Measurements from ENCODE around the gene DOLPP1. TPM values are rescaled to one million over a fixed set of nuclear protein-coding genes. Genes with fewer than 3 reads are reported as not detected.

DOLPP1 gene
- total and polyA plus RNA-seq, 2 of the 8 experiments (the other 6 are each of a cell fraction or from before 2014, with no cell fraction given): 36.0 to 45.3 TPM

DNA sequence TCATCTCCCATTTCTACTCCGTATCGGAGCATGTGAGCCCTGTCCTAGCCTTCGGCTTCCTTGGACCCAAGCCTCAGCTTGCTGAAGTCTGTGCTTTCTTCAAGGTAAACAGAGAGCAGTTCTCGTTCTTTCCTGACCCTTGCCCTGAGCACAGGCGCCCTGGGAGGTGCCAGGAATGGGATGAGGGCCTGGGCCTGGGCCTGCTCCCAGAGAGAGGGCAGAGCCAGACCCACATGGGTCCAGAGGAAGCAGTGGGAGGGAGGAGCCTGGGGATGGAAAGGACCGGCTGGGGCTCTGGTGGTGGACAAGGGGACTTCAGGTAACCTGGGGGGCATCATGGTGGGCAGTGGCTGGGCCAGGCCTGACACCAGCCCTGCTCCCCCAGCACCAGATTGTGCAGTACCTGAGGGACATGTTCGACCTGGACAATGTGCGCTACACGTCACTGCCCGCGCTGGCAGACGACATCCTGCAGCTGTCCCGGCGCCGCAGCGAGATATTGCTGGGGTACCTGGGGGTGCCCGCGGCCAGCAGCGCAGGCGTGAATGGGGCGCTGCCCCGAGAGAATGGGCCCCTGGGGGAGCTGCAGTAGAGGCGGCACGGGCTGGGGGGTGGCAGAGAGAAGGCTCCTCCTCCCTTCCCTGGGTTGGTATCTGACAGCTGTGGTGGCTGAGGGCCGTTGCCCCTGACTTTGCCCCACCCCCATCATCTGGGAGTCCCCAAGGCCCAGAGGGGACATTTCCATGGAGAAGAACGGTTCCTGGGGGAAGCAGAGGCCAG is 10.9 kb upstream of the DOLPP1 start:
- H3K4me3 ChIP-seq (ENCODE audit: extremely low read depth in 1 of 4, insufficient read depth in 2 of 4, low read depth in 3 of 4, low read length in 4 of 4): no peak overlapping the region
- no peak for TF ChIP-seq EP300 (IDR thresholded peaks at IDR 0.05; ENCODE audit: borderline replicate concordance in 1 of 2, low read depth in 2 of 2, low read length in 2 of 2)
- TF ChIP-seq CREB1 (IDR thresholded peaks at IDR 0.05): no peak
- TF ChIP-seq EZH2 (IDR thresholded peaks at IDR 0.05; ENCODE audit: low read depth, low read length, severe bottlenecking): no peak

More for the DNA sequence above, 10.9 kb upstream of the DOLPP1 start:
- Histone ChIP-seq H2BK5ac (ENCODE audit: low read depth, low read length) (peak overlapping the region; percentile 75; the same call in 1 of the 2 replicates), H4K20me1 (replicated peaks in 1 of 2; ENCODE audit: control insufficient read depth in 1 of 2, insufficient read depth in 2 of 2, low read length in 2 of 2) (peaks cover 1 to 3% of the 10 kb centered on the region in 2 experiments), H2BK15ac (ENCODE audit: low read length) (no peak overlapping the region), H3K56ac (replicated peaks; ENCODE audit: insufficient read length, low read depth, low read length) (no peak overlapping the region), H3K4me1 (replicated peaks in 1 of 4; ENCODE audit: control insufficient read depth in 3 of 4, insufficient read depth in 4 of 4, low read length in 3 of 4) (peaks cover 6 to 19% (median 17%) of the 10 kb centered on the region in 4 experiments), H4K5ac (ENCODE audit: insufficient read length, low read depth, low read length) (no peak overlapping the region), H3K23ac (ENCODE audit: insufficient read length) (no peak overlapping the region), H3K23me2 (ENCODE audit: low read depth, low read length) (no peaks in the 10 kb centered on the region), H2BK12ac (ENCODE audit: low read depth, low read length) (no peak overlapping the region; the same call in 1 of the 2 replicates), H3K27me3 (replicated peaks in 1 of 4; ENCODE audit: control insufficient read depth in 3 of 4, extremely low read depth in 1 of 4, insufficient read depth in 3 of 4, low read length in 3 of 4) (no peaks in the 10 kb centered on the region), H3K9ac (replicated peaks in 1 of 4; ENCODE audit: extremely low read depth in 1 of 4, low read depth in 3 of 4, low read length in 3 of 4) (no peak overlapping the region), H3K36me3 (ENCODE audit: control insufficient read depth in 2 of 4, insufficient read depth in 4 of 4, low read length in 3 of 4) (peaks cover 0 to 19% (median 11%) of the 10 kb centered on the region in 4 experiments; a peak in 6 of 8 replicates), H3K79me1 (ENCODE audit: low read depth, low read length) (no peaks in the 10 kb centered on the region), H2BK120ac (replicated peaks; ENCODE audit: low read depth, low read length) (no peak overlapping the region), H4K8ac (ENCODE audit: extremely low read depth, insufficient read depth, low read length) (no peak overlapping the region), H3K27ac (ENCODE audit: low read depth, low read length) (no peak overlapping the region), H2AFZ (ENCODE audit: low read length) (no peak overlapping the region), H2AK5ac (ENCODE audit: low read depth, low read length) (0 out of 2 replicates have a peak overlapping the region, but pooled peaks have one; percentile 13), H4K91ac (replicated peaks; ENCODE audit: insufficient read length, low read length) (no peak overlapping the region), H3K4me2 (ENCODE audit: insufficient read depth in 1 of 2, low read depth in 2 of 2, low read length in 2 of 2) (no peak overlapping the region), H3K18ac (ENCODE audit: extremely low read depth, low read length) (no peak overlapping the region), H3K4ac (replicated peaks; ENCODE audit: insufficient read length, low read depth, low read length) (no peak overlapping the region), H3K79me2 (ENCODE audit: control insufficient read depth in 1 of 2, insufficient read depth in 2 of 2, low read length in 2 of 2) (no peaks in the 10 kb centered on the region), H2BK20ac (ENCODE audit: low read length) (no peak overlapping the region), H3K14ac (ENCODE audit: insufficient read length) (no peak overlapping the region), H3K9me3 (ENCODE audit: insufficient read depth in 2 of 2, low read depth in 1 of 2, low read length in 1 of 2) (no peaks in the 10 kb centered on the region)
- DNase-seq (ENCODE audit: low read depth in 1 of 2, low spot score in 2 of 2): no peak
- ChIA-PET POLR2A (ENCODE audit: partially characterized antibody) (interaction anchor here (0.6 to 1.5 kb wide), 4 partner anchors 10 to 250 kb away, joined by 3 to 4 read pairs (median 3); partner anchors contain the start of gene DOLPP1), CTCF (ENCODE audit: partially characterized antibody) (interaction anchor here (0.6 to 1.4 kb wide), 2 partner anchors 16 to 113 kb away, joined by 3 to 6 read pairs; no protein-coding TSS in a partner anchor)
- no peak for FAIRE-seq
- 98% methylated on average over 25 of the region's 26 CpGs; no CpG with 5 or more reads in 1 of the 2 experiments for WGBS, 2 experiments (ENCODE audit: extremely low coverage in 1 of 2, insufficient coverage in 1 of 2, insufficient read length in 1 of 2, insufficient replicate concordance in 2 of 2, low coverage in 1 of 2, low lambda C conversion rate in 2 of 2, missing lambda C conversion rate in 1 of 2)

Data from H1 (cell line).